HG03196 (cell line): ENCODE results near the gene MUC5B.

Source experiments
- ATAC-seq: cut with Tn5 transposase; IDR thresholded peaks from one replicate; pipeline ENCODE4 v1.9.1; 2021; ENCODE audit not compliant: unreplicated experiment

Gene MUC5B

DNA sequence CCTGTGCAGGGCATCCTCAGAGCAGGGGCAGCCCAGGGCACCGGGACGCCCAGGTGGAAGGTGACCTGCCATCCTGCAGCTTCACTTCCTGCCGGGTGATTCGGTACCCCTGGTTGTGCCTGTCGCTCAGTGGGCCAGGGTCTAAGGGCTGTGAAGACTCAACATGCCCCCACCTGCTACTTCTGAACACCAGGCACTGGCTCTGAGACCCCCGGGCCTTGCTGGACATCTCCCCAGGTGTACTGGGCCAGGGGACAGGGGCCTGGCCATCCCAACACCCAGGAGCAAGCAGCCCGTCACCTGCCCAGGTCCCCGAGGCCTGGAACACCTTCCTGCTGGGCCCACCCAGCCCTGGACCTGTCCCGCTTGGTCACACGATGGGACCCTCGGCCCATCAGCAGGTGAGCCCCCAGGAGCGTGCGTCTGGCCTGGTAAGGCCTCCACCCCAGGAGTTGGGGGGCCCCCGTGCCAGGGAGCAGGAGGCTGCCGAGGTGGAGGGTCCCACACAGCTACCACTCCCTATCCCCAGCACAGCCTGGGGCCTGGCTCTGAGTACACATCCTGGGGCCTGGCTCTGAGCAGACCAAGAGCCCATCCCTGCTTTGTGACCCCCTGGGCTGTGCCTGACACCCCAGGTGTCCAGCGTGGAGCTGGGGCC is 3.9 kb upstream of the MUC5B start:
- no peak for ATAC-seq

GRCh38 chr11:1219446-1219833 is 3.4 kb upstream of the MUC5B start:
- no peak for ATAC-seq

DNA sequence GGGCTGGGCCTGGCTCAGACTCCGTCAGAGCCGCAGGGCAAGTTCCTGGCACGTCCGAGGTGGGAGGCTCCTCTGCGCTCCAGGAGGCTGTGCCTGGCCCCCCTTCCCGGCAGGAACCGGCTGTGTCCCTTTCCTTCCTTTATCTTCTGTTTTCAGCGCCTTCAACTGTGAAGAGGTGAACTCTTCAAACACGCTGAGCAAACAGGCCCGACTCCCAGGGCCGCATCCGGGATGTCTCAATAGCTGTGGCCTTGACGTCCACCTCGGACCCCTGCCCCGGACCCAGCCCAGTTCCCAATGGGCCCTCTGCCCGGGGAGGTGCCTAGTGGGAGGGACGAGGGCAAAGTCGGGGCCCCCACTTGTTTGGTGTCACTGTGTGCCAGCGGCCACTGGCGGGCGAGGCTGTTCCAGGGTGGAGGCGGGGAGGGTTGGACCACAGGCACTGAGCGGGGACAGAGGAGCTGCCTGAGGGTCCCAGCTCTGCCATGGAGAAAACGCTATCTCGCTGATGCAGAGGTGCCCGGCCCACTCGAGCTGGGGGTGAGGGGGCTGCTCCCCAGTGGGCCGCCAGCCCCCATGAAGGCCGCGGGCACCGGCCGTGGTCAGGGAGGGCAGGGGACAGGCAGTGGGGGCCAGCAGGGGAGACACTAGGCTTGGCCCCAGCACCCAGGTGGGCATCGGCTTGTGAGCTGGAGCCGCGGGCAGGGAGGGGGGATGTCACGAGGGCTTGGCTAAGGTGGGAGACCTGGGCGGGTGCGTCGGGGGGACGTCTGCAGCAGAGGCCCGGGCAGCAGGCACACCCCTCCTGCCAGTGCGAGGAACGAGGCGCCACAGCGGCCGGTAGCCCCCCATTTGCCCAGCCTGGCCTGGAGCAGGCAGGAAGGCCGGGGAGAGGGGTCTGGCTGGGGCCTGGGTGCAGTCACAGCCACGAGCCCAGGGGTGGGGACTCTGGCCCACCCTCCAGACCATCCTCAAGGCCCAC is 2.7 kb upstream of the MUC5B start:
- no peak for ATAC-seq

GRCh38 chr11:1220941-1221721 is 1.7 kb upstream of the MUC5B start:
- no peak for ATAC-seq

DNA sequence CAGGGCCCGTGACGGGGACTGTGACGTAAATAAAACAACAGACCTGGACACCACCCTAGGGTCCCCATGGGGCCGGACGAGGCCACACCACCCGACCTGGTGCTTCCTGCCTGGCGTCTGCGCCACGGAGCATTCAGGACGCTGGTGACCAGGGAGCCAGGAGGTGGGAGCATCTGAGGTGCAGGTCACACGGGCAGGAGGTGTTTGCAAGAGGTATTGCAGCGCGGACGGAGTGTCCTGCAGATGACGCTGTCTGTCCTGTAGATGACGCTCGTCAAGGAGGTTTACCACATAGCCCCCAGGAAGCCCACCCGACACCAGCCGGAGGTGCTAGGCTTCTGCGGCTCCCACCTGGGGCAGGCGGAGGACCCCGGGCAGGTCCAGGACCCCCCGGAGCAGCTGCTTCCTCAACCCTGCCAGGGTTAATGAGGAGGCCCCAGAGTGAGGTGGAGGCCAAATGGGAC is 986 bp upstream of the MUC5B start:
- no peak for ATAC-seq

GRCh38 chr11:1223346-1224110 is 662 bp downstream of the MUC5B start:
- no peak for ATAC-seq

- no peak for ATAC-seq
Observed at GRCh38 chr11:1224111-1224490, 1.2 kb downstream of the MUC5B start.

DNA sequence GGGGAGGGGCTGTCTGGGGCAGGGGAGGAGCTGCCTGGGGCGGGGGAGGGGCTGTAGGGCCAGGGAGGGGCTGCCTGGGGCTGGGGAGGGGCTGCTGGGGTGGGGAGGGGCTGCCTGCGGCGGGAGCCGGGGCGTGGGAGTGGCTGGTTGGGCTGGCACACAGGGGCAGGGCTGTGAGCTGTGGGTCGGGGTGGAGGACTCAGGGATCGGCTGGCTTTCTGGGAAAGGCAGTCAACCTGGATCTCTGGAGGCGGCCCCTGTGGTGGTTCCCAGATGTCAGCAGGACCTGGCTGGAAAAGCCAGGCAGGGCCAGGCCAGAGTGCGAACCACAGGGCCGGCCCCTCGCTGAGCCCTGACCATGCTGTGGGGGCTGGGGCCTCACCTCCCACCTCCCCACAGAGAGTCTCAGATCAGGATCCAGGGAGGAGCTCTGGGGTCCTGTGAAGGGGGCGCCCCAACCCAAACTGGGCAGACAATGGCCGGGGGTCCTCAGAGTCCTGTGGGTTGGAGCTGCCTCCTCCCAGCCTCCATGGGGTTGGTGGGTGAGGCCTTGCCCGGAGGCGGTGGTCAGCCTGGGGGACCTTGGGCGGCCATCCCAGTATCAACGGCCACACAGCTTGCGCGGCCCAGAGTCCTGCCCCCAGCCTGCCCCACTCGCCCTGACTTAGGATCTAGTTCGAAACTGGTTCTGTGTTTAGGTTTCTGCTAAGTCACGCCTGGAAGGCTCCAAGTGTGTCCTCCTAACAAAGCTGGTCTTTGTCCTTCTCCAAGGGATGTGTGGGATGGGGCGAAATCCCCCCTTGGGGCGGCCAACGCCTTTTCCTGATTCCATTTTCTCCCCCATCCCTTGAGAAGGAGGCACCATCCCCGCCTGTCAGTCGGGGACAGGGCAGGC is 1.9 kb downstream of the MUC5B start:
- no peak for ATAC-seq

DNA sequence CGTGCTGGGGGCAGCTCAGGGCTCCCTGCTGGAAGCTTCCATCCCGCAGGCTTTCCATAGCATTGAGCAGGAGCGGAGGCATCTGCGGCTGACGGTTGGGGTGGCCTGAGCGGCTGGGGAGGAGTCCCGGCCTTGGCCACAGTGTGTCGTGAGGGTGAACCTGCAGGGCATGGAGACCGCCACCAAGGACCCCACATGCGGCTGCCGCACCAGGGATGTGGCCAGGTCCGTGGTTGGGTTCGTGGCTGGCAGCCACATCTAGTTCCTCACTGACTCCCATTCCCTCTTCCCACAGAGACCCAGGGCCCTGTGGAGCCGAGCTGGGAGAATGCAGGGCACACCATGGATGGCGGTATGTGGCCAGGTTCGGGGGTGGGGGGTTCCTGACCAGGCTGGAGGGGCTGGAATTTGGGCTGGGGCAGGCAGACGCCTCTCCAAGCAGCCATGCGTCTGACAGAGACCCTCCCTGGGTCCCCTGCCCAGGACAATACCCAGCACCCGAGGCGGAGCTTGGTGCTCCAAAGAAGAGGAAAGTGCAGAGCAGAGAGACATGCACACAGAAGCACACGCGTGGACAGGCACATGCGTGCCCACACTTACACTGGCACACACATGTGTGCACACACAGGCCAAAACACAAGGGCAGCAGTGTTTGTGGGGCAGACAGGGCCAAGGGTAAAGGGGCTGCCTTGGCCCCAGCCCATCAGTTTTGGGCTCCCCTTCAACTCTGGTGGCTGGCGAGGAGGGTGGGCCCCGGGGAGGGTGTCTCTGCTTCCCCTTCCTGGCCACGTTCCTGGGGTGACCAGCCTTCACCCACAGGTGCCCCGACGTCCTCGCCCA is 2.7 kb downstream of the MUC5B start:
- no peak for ATAC-seq

- no peak for ATAC-seq
Observed at GRCh38 chr11:1226226-1226985, 3.5 kb downstream of the MUC5B start.

DNA sequence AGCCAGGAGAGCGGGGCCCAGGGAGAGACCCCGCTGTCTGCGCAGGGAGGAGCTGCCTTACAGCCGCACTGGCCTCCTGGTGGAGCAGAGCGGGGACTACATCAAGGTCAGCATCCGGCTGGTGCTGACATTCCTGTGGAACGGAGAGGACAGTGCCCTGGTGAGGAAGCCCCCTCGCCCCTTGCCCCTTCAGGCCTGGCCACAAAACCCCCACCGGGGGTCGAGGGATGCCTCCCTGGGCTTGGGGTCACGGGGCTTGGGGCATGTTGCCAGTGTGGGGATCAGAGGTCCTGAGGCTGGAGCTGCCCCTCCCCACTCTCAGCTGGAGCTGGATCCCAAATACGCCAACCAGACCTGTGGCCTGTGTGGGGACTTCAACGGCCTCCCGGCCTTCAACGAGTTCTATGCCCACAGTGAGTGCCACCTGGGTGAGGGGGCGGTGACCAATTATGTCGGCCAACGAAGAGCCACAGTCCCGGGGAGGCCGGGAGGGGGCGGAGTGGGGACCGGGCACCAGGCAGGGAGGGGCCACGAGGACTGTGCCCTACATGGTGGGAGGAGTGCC is 4.2 kb downstream of the MUC5B start:
- ATAC-seq, result no peak

DNA sequence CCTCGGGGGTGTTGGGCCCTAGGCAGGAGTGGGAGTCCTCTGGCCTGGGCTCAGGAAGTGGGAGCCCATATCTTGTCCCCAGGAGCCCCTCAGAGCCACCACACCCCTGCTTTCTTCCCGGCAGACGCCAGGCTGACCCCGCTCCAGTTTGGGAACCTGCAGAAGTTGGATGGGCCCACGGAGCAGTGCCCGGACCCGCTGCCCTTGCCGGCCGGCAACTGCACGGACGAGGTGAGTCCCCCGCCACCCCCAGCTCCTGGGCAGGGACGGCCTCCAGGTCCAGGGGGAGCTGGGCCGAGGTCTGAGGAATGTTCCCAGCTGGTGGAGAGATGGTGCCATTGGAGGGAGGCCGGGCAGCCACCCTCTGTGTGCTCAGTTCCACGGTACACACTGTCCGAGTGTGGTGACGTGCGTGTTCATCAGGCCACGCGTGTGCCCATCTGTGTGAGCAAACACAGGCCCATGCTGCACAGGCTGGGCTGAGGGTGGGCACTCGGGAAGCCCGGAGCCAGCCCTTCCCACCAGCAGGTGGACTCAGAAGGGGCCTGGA is 4.8 kb downstream of the MUC5B start:
- no peak for ATAC-seq

DNA sequence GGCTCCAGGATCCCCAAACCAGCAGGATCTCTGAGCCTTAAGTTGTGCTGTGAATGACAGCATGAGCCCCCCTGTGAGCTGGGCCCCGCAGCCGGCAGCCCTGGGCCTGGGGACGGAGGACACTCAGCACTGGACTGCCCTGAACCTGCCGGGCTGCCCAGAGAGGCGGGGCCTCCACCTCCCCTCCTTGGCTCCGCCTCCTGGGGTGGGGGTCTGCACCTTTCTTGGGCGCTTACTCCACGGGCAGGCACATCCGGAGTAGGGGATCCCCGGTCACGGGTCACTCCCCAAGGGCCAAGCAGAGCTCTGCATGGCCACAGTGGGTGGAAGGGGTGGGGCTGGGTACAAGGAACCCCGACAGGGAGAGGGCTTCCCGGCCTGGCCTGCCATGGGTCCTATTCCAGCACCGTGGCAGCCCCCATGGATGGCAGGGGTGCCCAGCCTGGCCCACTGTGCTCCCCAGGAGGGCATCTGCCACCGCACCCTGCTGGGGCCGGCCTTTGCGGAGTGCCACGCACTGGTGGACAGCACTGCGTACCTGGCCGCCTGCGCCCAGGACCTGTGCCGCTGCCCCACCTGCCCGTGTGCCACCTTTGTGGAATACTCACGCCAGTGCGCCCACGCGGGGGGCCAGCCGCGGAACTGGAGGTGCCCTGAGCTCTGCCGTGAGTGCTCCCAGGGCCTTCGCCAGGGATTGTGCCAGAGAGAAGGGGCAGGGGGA is 5.4 kb downstream of the MUC5B start:
- no peak for ATAC-seq

DNA sequence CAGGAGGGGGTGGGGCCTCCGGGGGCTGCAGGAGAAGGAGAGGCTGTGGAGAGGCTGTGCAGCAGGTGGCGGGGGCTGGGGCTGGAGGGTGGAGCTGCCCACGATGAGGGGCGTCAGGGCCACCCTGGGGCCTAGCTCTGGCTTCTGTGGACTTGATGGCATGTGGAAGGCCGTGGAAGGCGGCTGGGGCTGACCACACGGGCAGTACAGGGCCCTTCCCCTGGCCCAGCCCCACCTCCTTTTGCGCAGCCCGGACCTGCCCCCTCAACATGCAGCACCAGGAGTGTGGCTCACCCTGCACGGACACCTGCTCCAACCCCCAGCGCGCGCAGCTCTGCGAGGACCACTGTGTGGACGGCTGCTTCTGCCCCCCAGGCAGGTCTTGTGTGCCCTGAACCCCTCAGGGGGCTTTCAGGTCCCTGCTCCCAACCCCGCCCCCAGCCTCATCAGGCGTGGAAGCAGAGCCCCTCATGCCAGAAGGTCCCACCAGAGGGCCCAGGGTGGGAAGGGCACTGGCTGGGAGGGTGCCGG is 6.1 kb downstream of the MUC5B start:
- ATAC-seq, result no peak

- ATAC-seq, result no peak
Observed at GRCh38 chr11:1229471-1230120, 6.7 kb downstream of the MUC5B start.

DNA sequence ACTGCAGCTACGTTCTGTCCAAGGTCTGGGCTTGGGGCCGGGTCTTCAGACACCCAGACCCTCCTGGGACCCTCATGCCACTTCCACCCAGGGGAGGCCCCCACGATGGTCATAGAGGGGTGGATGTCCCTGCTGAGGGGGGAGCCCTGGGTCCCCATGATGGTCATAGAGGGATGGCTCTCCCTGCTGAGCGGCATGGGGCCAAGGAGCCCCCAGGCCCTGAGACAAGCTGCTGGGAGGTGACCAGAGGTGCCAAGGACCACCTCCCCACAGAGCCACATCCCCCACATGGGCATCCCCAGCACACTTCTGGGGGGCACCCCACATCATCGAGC is 7.2 kb downstream of the MUC5B start:
- ATAC-seq, result no peak
